K562 (cell line): ENCODE measurements around the gene MAGIX. TPM values are rescaled to one million over a fixed set of nuclear protein-coding genes. Genes with fewer than 3 reads are reported as not detected.

ENCODE experiments used
- ATAC-seq: fragments of 200-7000 bp; cut with Tn5 transposase; 3 replicates; pipeline ENCODE4 v1.9.1; 2020; ENCODE audit warnings: moderate library complexity
- BruUV-seq: library from RNA; stranded (reverse); fragments of 400-500 nt; replicated peaks from 2 replicates; lab custom pipeline; 2021; lab: Mats Ljungman, UMichigan
- CTCF ChIA-PET: fragments of 300-600 bp; formaldehyde crosslinking; extraction: SDS; loops from one replicate; lab custom pipeline; 2021; ENCODE audit warnings: low intra/inter-chr PET ratio; lab: Yijun Ruan, JAX
- POLR2A ChIA-PET: fragments of 300-600, 350-650 bp; sonication (Branson Sonifier 250); formaldehyde crosslinking; extraction: SDS; loops from one replicate; lab custom pipeline; 2021; ENCODE audit warnings: antibody characterized with exemption, inconsistent platforms; lab: Yijun Ruan, JAX
- DNase-seq, 4 experiments: peaks; one replicate each; pipeline versions ENCODE4 v3.0.0 to v3.0.0-alpha.2; 2011 to 2018; ENCODE audit warnings: low spot score in 3 of 4, mixed read lengths in 3 of 4; ENCODE audit errors: extremely low read depth in 1 of 4
- FAIRE-seq: peaks from 2 replicates; lab custom pipeline; 2011; peaks lifted over from hg19 to GRCh38; lab: Jason Lieb, UNC
- H2AFZ ChIP-seq: 2 replicates; pipeline ENCODE4 v1.6.0; 2011; ENCODE audit warnings: low read depth, low read length, control low read depth, inconsistent platforms
- H3K27ac ChIP-seq: fragments of 200-600 bp; 3 replicates; pipeline ENCODE4 v1.8.0; 2011; ENCODE audit warnings: low read depth, mild to moderate bottlenecking, control low read depth, inconsistent platforms, low read length, moderate library complexity, mixed read lengths; ENCODE audit errors: extremely low read depth
- H3K27me3 ChIP-seq, 2 experiments: fragments of 300-600 bp in 1 of 2; 2 replicates in 1 of 2; 3 replicates in 1 of 2; pipeline versions ENCODE4 v1.6.0 to v1.8.0; 2011; ENCODE audit warnings: inconsistent platforms in 2 of 2, low read length in 2 of 2, mild to moderate bottlenecking in 1 of 2, mixed read lengths in 1 of 2, moderate library complexity in 1 of 2; ENCODE audit not compliant: control insufficient read depth in 2 of 2, insufficient read depth in 2 of 2
- H3K36me3 ChIP-seq: fragments of 300-600 bp; 3 replicates; pipeline ENCODE4 v1.8.0; 2011; ENCODE audit warnings: mild to moderate bottlenecking, low read length, inconsistent platforms; ENCODE audit not compliant: control insufficient read depth, insufficient read depth
- H3K4me1 ChIP-seq, 2 experiments: fragments of 200-600 bp in 1 of 2; replicated peaks in 1 of 2; 2 replicates in 1 of 2; 3 replicates in 1 of 2; pipeline versions ENCODE4 v1.5.1 to v1.8.0; 2011; ENCODE audit warnings: inconsistent platforms in 2 of 2, low read length in 2 of 2, mild to moderate bottlenecking in 1 of 2, mixed read lengths in 1 of 2, moderate library complexity in 1 of 2; ENCODE audit not compliant: control insufficient read depth in 2 of 2, insufficient read depth in 2 of 2
- H3K4me2 ChIP-seq: 2 replicates; pipeline ENCODE4 v1.6.1; 2011; ENCODE audit warnings: low read length, control low read depth, inconsistent platforms, mixed read lengths; ENCODE audit not compliant: insufficient read depth
- H3K4me3 ChIP-seq: fragments of 200-600 bp; sonication (generic), shearing (Covaris generic); 2 replicates; pipeline ENCODE4 v1.5.1; 2016; ENCODE audit warnings: control low read depth, inconsistent platforms
- H3K79me2 ChIP-seq: fragments of 200-600 bp; 3 replicates; pipeline ENCODE4 v1.8.0; 2011; ENCODE audit warnings: low read length, inconsistent platforms; ENCODE audit not compliant: control insufficient read depth, insufficient read depth
- H3K9ac ChIP-seq, 2 experiments: 2 replicates each; pipeline versions ENCODE4 v1.6.0 to v1.6.1; 2011; ENCODE audit warnings: low read depth in 2 of 2, low read length in 2 of 2, control low read depth in 1 of 2, inconsistent platforms in 1 of 2, mild to moderate bottlenecking in 1 of 2, mixed read lengths in 1 of 2; ENCODE audit not compliant: insufficient read depth in 1 of 2
- H3K9me1 ChIP-seq: one replicate; pipeline ENCODE4 v1.6.0; 2011; ENCODE audit warnings: inconsistent platforms, mild to moderate bottlenecking, low read length, moderate library complexity; ENCODE audit not compliant: control insufficient read depth, insufficient read depth
- H3K9me3 ChIP-seq: replicated peaks from 2 replicates; pipeline ENCODE4 v1.5.1; 2011; ENCODE audit warnings: low read depth, low read length, inconsistent platforms; ENCODE audit not compliant: control insufficient read depth, insufficient read depth
- H4K20me1 ChIP-seq: replicated peaks from 2 replicates; pipeline ENCODE4 v1.6.1; 2011; ENCODE audit warnings: low read length, inconsistent platforms, mixed read lengths; ENCODE audit not compliant: control insufficient read depth, insufficient read depth
- BDP1 ChIP-seq: IDR thresholded peaks from 3 replicates; pipeline ENCODE4 v1.6.1; 2011; ENCODE audit not compliant: insufficient read length, insufficient read depth
- CCNT2 ChIP-seq: IDR thresholded peaks from 2 replicates; pipeline ENCODE4 v1.6.1; 2011; ENCODE audit warnings: borderline replicate concordance, low read depth, mild to moderate bottlenecking, moderate library complexity, mixed read lengths, low read length; ENCODE audit not compliant: insufficient read length; ENCODE audit errors: extremely low read depth
- DNMT1 ChIP-seq: fragments of 450-650 bp; IDR thresholded peaks from 2 replicates; pipeline ENCODE4 v1.6.1; 2016; ENCODE audit warnings: antibody characterized with exemption, mild to moderate bottlenecking
- DPF2 ChIP-seq: fragments of 450-650 bp; IDR thresholded peaks from 2 replicates; pipeline ENCODE4 v1.6.1; 2016
- GMEB1 ChIP-seq: fragments of 250-450 bp; sonication (Bioruptor Pico); IDR thresholded peaks from 2 replicates; pipeline ENCODE4 v1.4.0; 2020; ENCODE audit warnings: mild to moderate bottlenecking
- HNRNPH1 ChIP-seq: fragments of 200-400 bp; formaldehyde crosslinking; optimal IDR thresholded peaks from 2 replicates; pipeline ENCODE3; 2017; ENCODE audit warnings: low read depth, mild to moderate bottlenecking, low read length, moderate library complexity
- NFE2L1 ChIP-seq: fragments of 450-650 bp; IDR thresholded peaks from 2 replicates; pipeline ENCODE4 v1.6.1; 2016; ENCODE audit warnings: missing genetic modification characterization, low read depth, mild to moderate bottlenecking, missing compliant biosample characterization, moderate library complexity, borderline replicate concordance
- PCBP2 ChIP-seq: fragments of 200-400 bp; formaldehyde crosslinking; IDR thresholded peaks from 2 replicates; pipeline ENCODE4 v1.6.1; 2018; ENCODE audit warnings: low read length, low read depth, mild to moderate bottlenecking, moderate library complexity; ENCODE audit not compliant: poor library complexity, severe bottlenecking
- PHTF2 ChIP-seq: fragments of 250-450 bp; sonication (Bioruptor Pico); IDR thresholded peaks from 2 replicates; pipeline ENCODE4 v1.5.0; 2021; ENCODE audit warnings: mild to moderate bottlenecking
- POLR2G ChIP-seq: fragments of 200-400 bp; formaldehyde crosslinking; IDR thresholded peaks from 2 replicates; pipeline ENCODE4 v1.6.1; 2017; ENCODE audit warnings: low read depth, mild to moderate bottlenecking, antibody characterized with exemption, low read length, moderate library complexity
- RNF219 ChIP-seq: fragments of 250-450 bp; sonication (Bioruptor Pico); IDR thresholded peaks from 2 replicates; pipeline ENCODE4 v1.5.0; 2022; ENCODE audit warnings: mild to moderate bottlenecking
- SIX5 ChIP-seq, 2 experiments: IDR thresholded peaks; 2 replicates each; pipeline ENCODE4 v1.6.1; 2011; ENCODE audit warnings: low read length in 2 of 2, borderline replicate concordance in 1 of 2, low read depth in 1 of 2, mild to moderate bottlenecking in 1 of 2, moderate library complexity in 1 of 2; ENCODE audit not compliant: insufficient read depth in 1 of 2
- SRSF9 ChIP-seq: fragments of 200-400 bp; formaldehyde crosslinking; IDR thresholded peaks from 2 replicates; pipeline ENCODE4 v1.6.1; 2017; ENCODE audit warnings: low read depth, low read length, borderline replicate concordance
- ZFP1 ChIP-seq: fragments of 450-650 bp; formaldehyde crosslinking; IDR thresholded peaks from 2 replicates; pipeline ENCODE4 v1.4.0; 2020; ENCODE audit warnings: mild to moderate bottlenecking, mixed read lengths
- ZNF444 ChIP-seq: fragments of 250-450 bp; sonication (Bioruptor Pico); IDR thresholded peaks from 2 replicates; pipeline ENCODE4 v1.4.0; 2020; ENCODE audit warnings: mild to moderate bottlenecking, moderate library complexity
- ZNF445 ChIP-seq: fragments of 250-450 bp; sonication (Bioruptor Pico); IDR thresholded peaks from 2 replicates; pipeline ENCODE4 v1.4.0; 2020; ENCODE audit warnings: low read depth, mild to moderate bottlenecking, moderate library complexity
- WGBS: fragments of 100-300 bp; shearing (Covaris generic); methylation state at CpG from one replicate; pipeline ENCODE4 v1.1.6; 2016; ENCODE audit warnings: low coverage, mixed read lengths; ENCODE audit not compliant: insufficient coverage; ENCODE audit errors: missing lambda C conversion rate; 5-methylcytosine and 5-hydroxymethylcytosine counted together
- in situ Hi-C: fragments of 300-500 bp; cut with MboI; formaldehyde crosslinking; loops from 4 replicates; pipeline ENCODE4 v1.15.0; 2018; ENCODE audit warnings: inconsistent platforms, mixed read lengths
- intact Hi-C: fragments of 100-400 bp; cut with micrococcal nuclease; formaldehyde crosslinking; loops from 2 replicates; pipeline ENCODE4 v1.14.2; 2022
- polyA plus RNA-seq, 8 experiments: library from polyadenylated mRNA; depleted of rRNA in 4 of 8; stranded (reverse) in 5 of 8; unstranded in 3 of 8; fragments of >200 nt; fragmentation: Nextera tagmentation in 2 of 8; fragmentation: Illumina TruSeq in 1 of 8; extraction: Ambion mirVana in 2 of 8; extraction: Trizol in 1 of 8; gene quantifications; 2 replicates each; pipeline versions ENCODE4 v1.2.1 to v1.2.3, GENCODE V29; 2011 to 2014; ENCODE audit warnings: inconsistent platforms in 1 of 8, missing spikeins in 1 of 8
- total RNA-seq, 7 experiments: library from RNA; depleted of rRNA in 6 of 7; stranded (reverse); fragments of >200 nt in 6 of 7; fragmentation: Illumina TruSeq in 2 of 7; extraction: Trizol in 2 of 7; gene quantifications; 2 replicates each; pipeline versions ENCODE4 v1.2.1 to v1.2.3, GENCODE V29; 2011 to 2021; ENCODE audit warnings: low replicate concordance in 1 of 7

The MAGIX gene
- total and polyA plus RNA-seq, 9 of the 15 experiments (the other 6 are each of a cell fraction or from before 2014, with no cell fraction given): 0.08 to 3.5 (median 0.47) TPM

- Histone ChIP-seq H3K4me1 (peaks cover 41 to 63% of the 10 kb centered on the region in 2 experiments), H3K4me3 (peak overlapping the region; percentile 26), H3K27me3 (no peaks in the 10 kb centered on the region), H2AFZ (peak overlapping the region; percentile 86), H3K79me2 (peaks cover 17% of the 10 kb centered on the region; the same call in 2 of the 3 replicates), H3K27ac (peak overlapping the region; percentile 86), H4K20me1 (no peaks in the 10 kb centered on the region), H3K36me3 (no peaks in the 10 kb centered on the region), H3K9me3 (no peaks in the 10 kb centered on the region), H3K4me2 (peak overlapping the region; percentile 81), H3K9me1 (no peaks in the 10 kb centered on the region), H3K9ac (peak overlapping the region; percentile 87 to 89)
- in situ Hi-C loops: no loop called here
- intact Hi-C loops: no loop called here
- peak; percentile 45 to 78 (median 56) for DNase-seq
- peak; percentile 94 for FAIRE-seq
- TSS peak; percentile 85 for BruUV-seq
- ChIA-PET CTCF (no interaction called here), POLR2A (interaction anchor here (0.5 to 2.1 kb wide), 6 partner anchors 9 to 1031 kb away, joined by 3 to 8 read pairs (median 3); no protein-coding TSS in a partner anchor)
- WGBS: 6% methylated on average over 27 of the region's 35 CpGs
- ATAC-seq: peak; percentile 61
- TF ChIP-seq CCNT2: peak; percentile 23
- no peak for TF ChIP-seq ZFP1 (CRISPR knock-in tag)
- TF ChIP-seq SIX5 (IDR thresholded peaks at IDR 0.05; ENCODE audit: borderline replicate concordance in 1 of 2, insufficient read depth in 1 of 2, low read depth in 1 of 2, low read length in 2 of 2): no peak
- TF ChIP-seq HNRNPH1: no peak
- peak; percentile 81 for TF ChIP-seq POLR2G
- no peak for TF ChIP-seq PCBP2
- TF ChIP-seq SRSF9: no peak
- no peak for TF ChIP-seq ZNF445 (CRISPR knock-in tag)
- TF ChIP-seq GMEB1 (CRISPR knock-in tag): no peak
- TF ChIP-seq BDP1: no peak
- no peak for TF ChIP-seq PHTF2
- TF ChIP-seq DNMT1: no peak
- TF ChIP-seq ZNF444 (CRISPR knock-in tag): no peak
- no peak for TF ChIP-seq RNF219 (CRISPR knock-in tag)
- peak; percentile 62 for TF ChIP-seq DPF2
- no peak for TF ChIP-seq NFE2L1 (tag)
Observed at GRCh38 chrX:49166914-49167739, 4.6 kb downstream of the MAGIX start.
